VCaP (cell line): ENCODE measurements around the gene KLHL10.

Experiments
- H3K27ac ChIP-seq: fragments of 450-650 bp; 2 replicates; pipeline ENCODE4 v1.5.1; 2017
- CTCF ChIP-seq: fragments of 450-650 bp; conservative IDR thresholded peaks from 2 replicates; pipeline ENCODE4 v1.5.1; 2017; ENCODE audit warnings: mild to moderate bottlenecking, moderate library complexity

KLHL10 gene

GRCh38 chr17:41888332-41888965, 50.8 kb downstream of the KLHL10 start:
- no peak for TF ChIP-seq CTCF
- H3K27ac ChIP-seq, result no peak overlapping the region

- TF ChIP-seq CTCF, result no peak
- no peak overlapping the region for H3K27ac ChIP-seq
These were observed 53.8 kb downstream of the KLHL10 start for GRCh38 chr17:41891135-41892020.

GRCh38 chr17:41892021-41892376, 54.4 kb downstream of the KLHL10 start:
- no peak for TF ChIP-seq CTCF
- H3K27ac ChIP-seq, result no peak overlapping the region

GRCh38 chr17:41893384-41893783, 55.8 kb downstream of the KLHL10 start:
- no peak overlapping the region for H3K27ac ChIP-seq
- no peak for TF ChIP-seq CTCF

- no peak overlapping the region for H3K27ac ChIP-seq
- TF ChIP-seq CTCF, result no peak
These were observed 57.2 kb downstream of the KLHL10 start for GRCh38 chr17:41894791-41895331.

GRCh38 chr17:41895617-41896016, 58.0 kb downstream of the KLHL10 start:
- no peak for TF ChIP-seq CTCF
- no peak overlapping the region for H3K27ac ChIP-seq

- no peak for TF ChIP-seq CTCF
- H3K27ac ChIP-seq, result no peak overlapping the region
These were observed 59.1 kb downstream of the KLHL10 start for GRCh38 chr17:41896726-41897125.
